ENCODE results near the gene TMEM255A.

Gene TMEM255A

GRCh38 chrX:120235284-120235683 lies 76.0 kb downstream of the TMEM255A start:
- Histone ChIP-seq H3K9ac (ENCODE audit: insufficient read length, low read depth) (no peak overlapping the region), H3K36me3 (ENCODE audit: insufficient read depth, insufficient read length, low read length) (peaks cover 4% of the 10 kb centered on the region), H3K4me3 (ENCODE audit: insufficient read length, low read depth) (no peak overlapping the region), H3K27me3 (ENCODE audit: insufficient read depth, insufficient read length) (no peaks in the 10 kb centered on the region), H3K9me3 (ENCODE audit: insufficient read depth, low read length) (peaks cover 16% of the 10 kb centered on the region), H3K4me1 (ENCODE audit: insufficient read depth, insufficient read length) (no peaks in the 10 kb centered on the region)
- no peak for TF ChIP-seq ZNF274 (IDR thresholded peaks at IDR 0.05; ENCODE audit: low read depth, low read length)
- TF ChIP-seq YY1 (IDR thresholded peaks at IDR 0.05; ENCODE audit: insufficient read depth, insufficient read length): no peak
- no peak for TF ChIP-seq SUZ12 (IDR thresholded peaks at IDR 0.05; ENCODE audit: extremely low read depth, insufficient read depth, insufficient read length)
- DNase-seq (ENCODE audit: low read depth, low spot score): no peak

- no peak overlapping the region for H3K4me3 ChIP-seq (ENCODE audit: insufficient read length, low read depth)
- H3K9ac ChIP-seq (ENCODE audit: insufficient read length, low read depth): no peak overlapping the region
- H3K4me1 ChIP-seq (ENCODE audit: insufficient read depth, insufficient read length): no peaks in the 10 kb centered on the region
- H3K27me3 ChIP-seq (ENCODE audit: insufficient read depth, insufficient read length): no peaks in the 10 kb centered on the region
- TF ChIP-seq SUZ12 (IDR thresholded peaks at IDR 0.05; ENCODE audit: extremely low read depth, insufficient read depth, insufficient read length) (no peak), YY1 (IDR thresholded peaks at IDR 0.05; ENCODE audit: insufficient read depth, insufficient read length) (no peak), ZNF274 (IDR thresholded peaks at IDR 0.05; ENCODE audit: low read depth, low read length) (no peak)
- H3K36me3 ChIP-seq (ENCODE audit: insufficient read depth, insufficient read length, low read length): no peaks in the 10 kb centered on the region
- no peak for DNase-seq (ENCODE audit: low read depth, low spot score)
- peaks cover 16% of the 10 kb centered on the region for H3K9me3 ChIP-seq (ENCODE audit: insufficient read depth, low read length)
These were observed 82.9 kb downstream of the TMEM255A start for GRCh38 chrX:120228187-120228908.

GRCh38 chrX:120224388-120224787 lies 86.9 kb downstream of the TMEM255A start:
- Histone ChIP-seq H3K4me1 (ENCODE audit: insufficient read depth, insufficient read length) (no peaks in the 10 kb centered on the region), H3K36me3 (ENCODE audit: insufficient read depth, insufficient read length, low read length) (no peaks in the 10 kb centered on the region), H3K9ac (ENCODE audit: insufficient read length, low read depth) (no peak overlapping the region), H3K27me3 (ENCODE audit: insufficient read depth, insufficient read length) (no peaks in the 10 kb centered on the region), H3K4me3 (ENCODE audit: insufficient read length, low read depth) (no peak overlapping the region), H3K9me3 (ENCODE audit: insufficient read depth, low read length) (no peaks in the 10 kb centered on the region)
- DNase-seq (ENCODE audit: low read depth, low spot score): no peak
- TF ChIP-seq SUZ12 (IDR thresholded peaks at IDR 0.05; ENCODE audit: extremely low read depth, insufficient read depth, insufficient read length): no peak
- TF ChIP-seq YY1 (IDR thresholded peaks at IDR 0.05; ENCODE audit: insufficient read depth, insufficient read length): no peak
- no peak for TF ChIP-seq ZNF274 (IDR thresholded peaks at IDR 0.05; ENCODE audit: low read depth, low read length)

- Histone ChIP-seq H3K36me3 (ENCODE audit: insufficient read depth, insufficient read length, low read length) (no peaks in the 10 kb centered on the region), H3K4me1 (ENCODE audit: insufficient read depth, insufficient read length) (no peaks in the 10 kb centered on the region), H3K4me3 (ENCODE audit: insufficient read length, low read depth) (no peak overlapping the region), H3K9ac (ENCODE audit: insufficient read length, low read depth) (no peak overlapping the region), H3K9me3 (ENCODE audit: insufficient read depth, low read length) (no peaks in the 10 kb centered on the region), H3K27me3 (ENCODE audit: insufficient read depth, insufficient read length) (no peaks in the 10 kb centered on the region)
- TF ChIP-seq YY1 (IDR thresholded peaks at IDR 0.05; ENCODE audit: insufficient read depth, insufficient read length): no peak
- TF ChIP-seq SUZ12 (IDR thresholded peaks at IDR 0.05; ENCODE audit: extremely low read depth, insufficient read depth, insufficient read length): no peak
- no peak for TF ChIP-seq ZNF274 (IDR thresholded peaks at IDR 0.05; ENCODE audit: low read depth, low read length)
- DNase-seq (ENCODE audit: low read depth, low spot score): no peak
These were observed 87.9 kb downstream of the TMEM255A start for GRCh38 chrX:120223374-120223773.

- peak; percentile 64 for DNase-seq (ENCODE audit: low read depth, low spot score)
- no peaks in the 10 kb centered on the region for H3K4me1 ChIP-seq (ENCODE audit: insufficient read depth, insufficient read length)
- no peaks in the 10 kb centered on the region for H3K36me3 ChIP-seq (ENCODE audit: insufficient read depth, insufficient read length, low read length)
- no peaks in the 10 kb centered on the region for H3K27me3 ChIP-seq (ENCODE audit: insufficient read depth, insufficient read length)
- no peak overlapping the region for H3K4me3 ChIP-seq (ENCODE audit: insufficient read length, low read depth)
- no peak for TF ChIP-seq YY1 (IDR thresholded peaks at IDR 0.05; ENCODE audit: insufficient read depth, insufficient read length)
- no peak overlapping the region for H3K9ac ChIP-seq (ENCODE audit: insufficient read length, low read depth)
- no peaks in the 10 kb centered on the region for H3K9me3 ChIP-seq (ENCODE audit: insufficient read depth, low read length)
These were observed 97.6 kb downstream of the TMEM255A start for GRCh38 chrX:120213438-120214265.
